Right atrium auricular region (tissue), 2 donors: Measurements from ENCODE around the gene ANKS4B. TPM values are rescaled to one million over a fixed set of nuclear protein-coding genes. Genes with fewer than 3 reads are reported as not detected.

Source experiments
- DNase-seq: peaks from one replicate; pipeline ENCODE4 v3.0.0-alpha.2; 2019; ENCODE audit warnings: low spot score
- H3K27ac ChIP-seq, 2 donors: fragments of 200-600 bp; sonication (generic); 1 replicate in 1 of 2; 2 replicates in 1 of 2; pipeline ENCODE4 v1.5.1; 2016 to 2019
- H3K27me3 ChIP-seq, 2 donors: fragments of 200-600 bp; sonication (generic); one replicate each; pipeline versions ENCODE4 v1.5.1 to v1.6.0; 2017 to 2019
- H3K36me3 ChIP-seq: fragments of 200-600 bp; sonication (generic); one replicate; pipeline ENCODE4 v1.5.1; 2016
- H3K4me1 ChIP-seq, 2 donors: fragments of 200-600 bp; sonication (generic); one replicate each; pipeline versions ENCODE4 v1.5.1 to v1.6.0; 2017 to 2019
- H3K4me3 ChIP-seq, 2 donors: fragments of 200-600 bp; sonication (generic); 1 replicate in 1 of 2; 2 replicates in 1 of 2; pipeline ENCODE4 v1.5.1; 2017 to 2019; ENCODE audit warnings: mild to moderate bottlenecking in 1 of 2, moderate library complexity in 1 of 2
- H3K9me3 ChIP-seq, 2 donors: fragments of 200-600 bp; sonication (generic); one replicate each; pipeline ENCODE4 v1.5.1; 2019
- total RNA-seq, 2 donors: library from RNA; depleted of rRNA; stranded (reverse); fragments of >200 nt; gene quantifications; one replicate each; pipeline ENCODE4 v1.1.0, GENCODE V29; 2016
- TF ChIP-seq, protein P1 (sequence below), 2 donors: fragments of 200-600 bp; sonication (generic); IDR thresholded peaks; one replicate each; pipeline ENCODE4 v1.5.1; 2019; ENCODE audit warnings: antibody characterized with exemption in 2 of 2

Gene ANKS4B, protein sequence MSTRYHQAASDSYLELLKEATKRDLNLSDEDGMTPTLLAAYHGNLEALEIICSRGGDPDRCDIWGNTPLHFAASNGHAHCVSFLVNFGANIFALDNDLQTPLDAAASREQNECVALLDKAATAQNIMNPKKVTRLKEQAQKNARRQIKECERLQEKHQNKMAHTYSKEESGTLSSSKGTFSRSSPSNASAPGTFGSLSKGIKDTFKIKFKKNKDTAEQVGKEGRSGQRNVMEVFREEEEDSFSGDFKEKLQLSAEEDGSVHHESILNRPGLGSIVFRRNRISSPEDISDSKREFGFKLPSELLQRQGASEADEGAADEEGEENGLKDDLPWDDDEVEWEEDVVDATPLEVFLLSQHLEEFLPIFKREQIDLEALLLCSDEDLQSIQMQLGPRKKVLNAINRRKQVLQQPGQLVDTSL
- total RNA-seq, result not detected

DNA sequence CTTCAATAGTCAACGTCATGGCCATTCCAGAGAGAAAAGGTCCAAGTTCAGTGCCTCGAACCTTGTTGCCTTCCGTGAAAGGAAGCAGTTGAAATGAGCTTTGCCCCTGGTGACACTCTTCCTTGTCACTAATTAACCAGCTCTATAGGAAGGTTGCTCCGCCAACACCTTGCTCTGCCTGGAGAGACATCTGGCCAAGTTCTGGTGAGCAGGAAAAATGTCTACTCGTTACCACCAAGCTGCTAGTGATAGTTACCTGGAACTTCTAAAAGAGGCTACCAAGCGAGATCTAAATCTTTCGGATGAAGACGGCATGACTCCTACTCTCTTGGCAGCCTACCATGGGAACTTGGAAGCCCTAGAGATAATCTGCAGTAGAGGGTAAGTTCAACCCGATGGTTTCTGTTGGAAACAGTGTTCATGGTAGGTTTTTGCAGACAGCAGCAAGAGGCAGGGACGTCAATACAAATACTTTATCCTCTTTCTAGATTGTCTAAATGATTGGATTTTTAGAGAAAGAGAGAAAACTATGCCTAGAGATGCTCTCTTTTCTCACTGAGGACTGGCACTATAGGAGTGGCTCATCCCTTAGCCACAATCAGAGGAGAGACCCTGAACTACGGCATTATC, at the start of gene ANKS4B:
TSS of gene ANKS4B (plus strand) at position 179 of the 630 bp plus-strand sequence. CDS start at position 218, 39 bp downstream.
- Histone ChIP-seq H3K4me1 (no peaks in the 10 kb centered on the region), H3K36me3 (no peaks in the 10 kb centered on the region), H3K9me3 (no peaks in the 10 kb centered on the region), H3K27me3 (no peaks in the 10 kb centered on the region), H3K27ac (no peak within 1 kb of the TSS), H3K4me3 (no peak within 1 kb of the TSS)
- DNase-seq, result no peak
- TF ChIP-seq, protein P1, sequence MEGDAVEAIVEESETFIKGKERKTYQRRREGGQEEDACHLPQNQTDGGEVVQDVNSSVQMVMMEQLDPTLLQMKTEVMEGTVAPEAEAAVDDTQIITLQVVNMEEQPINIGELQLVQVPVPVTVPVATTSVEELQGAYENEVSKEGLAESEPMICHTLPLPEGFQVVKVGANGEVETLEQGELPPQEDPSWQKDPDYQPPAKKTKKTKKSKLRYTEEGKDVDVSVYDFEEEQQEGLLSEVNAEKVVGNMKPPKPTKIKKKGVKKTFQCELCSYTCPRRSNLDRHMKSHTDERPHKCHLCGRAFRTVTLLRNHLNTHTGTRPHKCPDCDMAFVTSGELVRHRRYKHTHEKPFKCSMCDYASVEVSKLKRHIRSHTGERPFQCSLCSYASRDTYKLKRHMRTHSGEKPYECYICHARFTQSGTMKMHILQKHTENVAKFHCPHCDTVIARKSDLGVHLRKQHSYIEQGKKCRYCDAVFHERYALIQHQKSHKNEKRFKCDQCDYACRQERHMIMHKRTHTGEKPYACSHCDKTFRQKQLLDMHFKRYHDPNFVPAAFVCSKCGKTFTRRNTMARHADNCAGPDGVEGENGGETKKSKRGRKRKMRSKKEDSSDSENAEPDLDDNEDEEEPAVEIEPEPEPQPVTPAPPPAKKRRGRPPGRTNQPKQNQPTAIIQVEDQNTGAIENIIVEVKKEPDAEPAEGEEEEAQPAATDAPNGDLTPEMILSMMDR (IDR thresholded peaks at IDR 0.05), result no peak

DNA sequence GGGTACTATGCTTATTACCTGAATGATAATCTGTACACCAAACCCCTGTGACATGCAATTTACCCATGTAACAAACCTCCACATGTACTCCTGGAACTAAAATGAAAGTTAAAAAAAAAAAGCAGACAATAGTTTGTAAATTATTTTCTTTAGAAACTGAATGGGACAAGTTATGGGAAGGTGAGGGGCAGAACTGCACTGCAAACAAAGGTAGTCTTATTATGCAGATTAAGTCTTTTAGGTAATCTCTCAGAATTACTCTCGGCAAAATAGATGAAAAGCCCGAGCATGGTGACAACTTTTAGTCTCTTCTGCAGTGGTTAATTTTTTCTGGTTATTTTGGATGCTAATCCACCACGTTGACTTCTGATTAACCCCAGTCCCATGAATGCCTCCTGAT, 49.5 kb upstream of the ANKS4B start:
- TF ChIP-seq, protein P1 (IDR thresholded peaks at IDR 0.05), result no peak
- Histone ChIP-seq H3K4me1 (peaks cover 0 to 6% of the 10 kb centered on the region in 2 donors), H3K27me3 (no peaks in the 10 kb centered on the region), H3K36me3 (peaks cover 37% of the 10 kb centered on the region), H3K4me3 (no peak overlapping the region), H3K9me3 (no peaks in the 10 kb centered on the region), H3K27ac (no peak overlapping the region)
- no peak for DNase-seq

DNA sequence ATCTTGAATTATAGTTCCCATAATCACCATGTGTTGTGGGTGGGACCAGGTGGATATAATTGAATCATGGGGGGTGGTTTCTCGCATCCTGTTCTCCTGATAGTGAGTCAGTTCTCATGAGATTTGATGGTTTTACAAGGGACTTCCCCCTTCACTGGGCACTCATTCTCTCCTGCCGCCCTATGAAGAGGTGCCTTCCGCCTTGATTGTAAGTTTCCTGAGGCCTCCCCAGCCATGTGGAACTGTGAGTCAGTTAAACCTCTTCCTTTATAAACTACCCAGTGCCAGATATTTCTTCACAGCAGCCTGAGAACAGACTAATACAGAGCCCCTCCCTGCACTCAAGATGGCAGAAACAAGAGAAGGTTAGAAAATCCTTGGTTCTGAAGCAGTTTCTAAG, 48.7 kb upstream of the ANKS4B start:
- TF ChIP-seq, protein P1 (IDR thresholded peaks at IDR 0.05), result no peak
- H3K4me1 ChIP-seq, result peaks cover 0 to 6% of the 10 kb centered on the region in 2 donors
- DNase-seq, result no peak

DNA sequence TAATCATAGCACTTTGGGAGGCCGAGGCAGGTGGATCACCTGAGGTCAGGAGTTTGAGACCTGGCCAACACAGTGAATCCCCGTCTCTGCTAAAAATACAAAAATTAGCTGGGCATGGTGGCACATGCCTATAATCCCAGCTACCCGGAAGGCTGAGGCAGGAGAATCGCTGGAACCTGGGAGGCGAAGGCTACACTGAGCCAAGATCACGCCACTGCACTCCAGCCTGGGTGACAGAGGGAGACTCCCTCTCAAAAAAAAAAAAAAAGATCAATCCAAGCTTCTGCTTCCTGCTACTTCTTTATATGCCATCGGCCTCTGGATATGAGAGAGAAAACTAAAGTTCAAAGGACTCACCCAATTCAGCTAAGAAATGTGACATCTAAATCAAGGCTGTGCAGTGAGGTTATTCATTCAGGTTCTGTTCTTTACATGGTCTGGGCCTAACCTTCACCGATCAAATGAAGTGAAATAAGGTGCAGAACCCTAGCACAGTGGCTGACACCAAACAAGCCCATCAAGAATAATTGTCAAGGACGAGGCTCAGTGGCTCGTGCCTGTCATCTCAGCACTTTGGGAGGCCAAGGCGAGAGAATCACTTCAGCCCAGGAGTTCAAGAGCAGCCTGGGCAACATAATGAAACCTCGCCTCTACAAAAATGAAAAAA, 47.7 kb upstream of the ANKS4B start:
- no peak overlapping the region for H3K4me3 ChIP-seq
- no peak for DNase-seq
- no peak overlapping the region for H3K27ac ChIP-seq
- peaks cover 20% of the 10 kb centered on the region for H3K36me3 ChIP-seq
- no peaks in the 10 kb centered on the region for H3K27me3 ChIP-seq
- TF ChIP-seq, protein P1 (IDR thresholded peaks at IDR 0.05), result no peak
- H3K4me1 ChIP-seq, result peaks cover 0 to 6% of the 10 kb centered on the region in 2 donors
- no peaks in the 10 kb centered on the region for H3K9me3 ChIP-seq

More for the DNA sequence above, 48.7 kb upstream of the ANKS4B start:
- Histone ChIP-seq H3K27me3 (no peaks in the 10 kb centered on the region), H3K36me3 (peaks cover 28% of the 10 kb centered on the region), H3K27ac (no peak overlapping the region), H3K4me3 (no peak overlapping the region), H3K9me3 (no peaks in the 10 kb centered on the region)

DNA sequence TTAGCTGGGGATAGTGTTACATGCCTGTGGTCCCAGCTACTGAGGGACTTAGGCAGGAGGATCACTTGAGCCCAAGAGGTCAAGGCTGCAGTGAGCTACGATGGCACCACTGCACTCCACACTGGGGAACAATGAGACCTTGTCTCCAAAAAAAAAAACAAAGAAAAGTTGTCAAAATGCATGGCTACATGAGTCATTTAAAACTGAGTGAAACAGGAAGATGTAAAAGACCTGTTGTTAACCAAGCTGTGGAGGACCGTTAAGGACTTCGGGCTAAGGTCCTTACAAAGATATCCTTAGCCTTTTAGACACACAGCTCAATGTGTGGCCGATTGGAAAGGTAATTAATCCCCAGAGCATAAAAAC, 47.2 kb upstream of the ANKS4B start:
- H3K27me3 ChIP-seq, result no peaks in the 10 kb centered on the region
- TF ChIP-seq, protein P1 (IDR thresholded peaks at IDR 0.05), result no peak
- peaks cover 15% of the 10 kb centered on the region for H3K36me3 ChIP-seq
- DNase-seq, result no peak
- H3K4me3 ChIP-seq, result no peak overlapping the region
- H3K9me3 ChIP-seq, result no peaks in the 10 kb centered on the region
- H3K4me1 ChIP-seq, result peaks cover 0 to 6% of the 10 kb centered on the region in 2 donors
- H3K27ac ChIP-seq, result no peak overlapping the region
